Right lobe of liver (tissue), 6 donors: ENCODE measurements around the gene KPNA1. TPM values are rescaled to one million over a fixed set of nuclear protein-coding genes. Genes with fewer than 3 reads are reported as not detected.

Source experiments
- ATAC-seq, 4 donors: fragments of 200-7000 bp; cut with Tn5 transposase; one replicate each; pipeline ENCODE4 v1.9.1; 2020; ENCODE audit warnings: mild to moderate bottlenecking in 4 of 4, moderate library complexity in 4 of 4
- DNase-seq, 3 donors: peaks; one replicate each; pipeline ENCODE4 v3.0.0-alpha.2; 2020
- H3K27ac ChIP-seq, 3 donors: fragments of 200-600 bp; one replicate each; pipeline ENCODE4 v1.8.0; 2022
- H3K27me3 ChIP-seq, 2 donors: fragments of 200-600 bp; one replicate each; pipeline ENCODE4 v1.8.0; 2022
- H3K36me3 ChIP-seq, 4 donors: fragments of 200-600 bp; sonication (generic) in 1 of 4; one replicate each; pipeline versions ENCODE4 v1.5.1 to v1.8.0; 2017 to 2022; ENCODE audit warnings: control low read depth in 1 of 4
- H3K4me1 ChIP-seq, 4 donors: fragments of 200-600 bp; sonication (generic) in 1 of 4; one replicate each; pipeline versions ENCODE4 v1.5.1 to v1.8.0; 2017 to 2022; ENCODE audit warnings: control low read depth in 1 of 4
- H3K4me3 ChIP-seq, 3 donors: fragments of 200-600 bp; one replicate each; pipeline ENCODE4 v1.8.0; 2022
- H3K9me3 ChIP-seq, 4 donors: fragments of 200-600 bp; sonication (generic) in 1 of 4; one replicate each; pipeline versions ENCODE4 v1.5.1 to v1.8.0; 2017 to 2022; ENCODE audit warnings: control low read depth in 1 of 4
- CTCF ChIP-seq, 4 donors: fragments of 200-600 bp in 3 of 4; fragments of 450-650 bp in 1 of 4; IDR thresholded peaks; one replicate each; pipeline versions ENCODE4 v1.5.1 to v1.8.0; 2016 to 2022; ENCODE audit warnings: antibody characterized with exemption in 4 of 4, mild to moderate bottlenecking in 2 of 4
- POLR2A ChIP-seq: fragments of 450-650 bp; IDR thresholded peaks from one replicate; pipeline ENCODE4 v1.6.1; 2017; ENCODE audit warnings: antibody characterized with exemption, mild to moderate bottlenecking
- WGBS: methylation state at CpG from one replicate; pipeline ENCODE4 v1.1.6; 2018; ENCODE audit warnings: low coverage, low lambda C conversion rate; ENCODE audit not compliant: insufficient coverage; ENCODE audit errors: missing lambda C conversion rate; 5-methylcytosine and 5-hydroxymethylcytosine counted together
- intact Hi-C, 2 donors: fragments of 100-400 bp; cut with DNase I; formaldehyde crosslinking; loops; one replicate each; pipeline versions ENCODE4 v1.11.2 to v1.14.1; 2022
- total RNA-seq, 6 experiments: library from RNA; depleted of rRNA in 2 of 6; stranded (reverse); fragments of >200 nt in 2 of 6; fragmentation: NEBNext Ultra II Directional in 3 of 6; extraction: Animal tissue kit (Norgen Biotek cat#: 25700) in 3 of 6; gene quantifications; one replicate each; pipeline versions ENCODE4 v1.1.0 to v1.2.4, GENCODE V29; 2016 to 2023
- donor health status: DM: no; HTN: yes; CAD: no.
- donor health status: DM: no; HTN: no; CAD: no.
- donor health status: DM: no; HTN: no; CAD: no.
- donor health status: DM: no; HTN: yes; CAD: no.
- donor health status: DM: no; HTN: yes; CAD: no.

The KPNA1 gene
- total RNA-seq, 6 experiments from 2014 or later, result 33.7 to 61.3 (median 51.2) TPM

DNA sequence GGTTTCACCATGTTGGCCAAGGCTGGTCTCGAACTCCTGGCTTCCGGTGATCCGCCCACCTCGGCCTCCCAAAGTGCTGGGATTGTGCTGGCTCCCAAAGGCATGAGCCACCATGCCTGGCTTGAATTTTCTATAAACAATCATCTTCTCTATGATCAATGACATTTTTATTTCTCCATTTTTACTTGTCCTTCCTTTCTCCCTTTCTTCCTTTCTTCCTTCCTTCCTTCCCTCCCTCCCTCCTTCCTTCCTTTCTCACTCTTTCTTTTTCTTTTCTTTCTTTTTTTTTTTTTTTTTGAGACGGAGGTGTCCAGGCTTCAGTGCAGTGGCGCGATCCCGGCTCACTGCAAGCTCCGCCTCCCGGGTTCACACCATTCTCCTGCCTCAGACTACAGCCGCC lies 8.6 kb upstream of the KPNA1 start:
- H3K4me3 ChIP-seq, result no peak overlapping the region
- no peak for ATAC-seq
- intact Hi-C loops, result no loop called here
- no peaks in the 10 kb centered on the region for H3K27me3 ChIP-seq
- 100% methylated on average over 4 of the region's 11 CpGs for WGBS
- H3K36me3 ChIP-seq, result peaks cover 0 to 5% (median 0%) of the 10 kb centered on the region in 4 donors
- DNase-seq, result no peak
- no peak for TF ChIP-seq POLR2A
- TF ChIP-seq CTCF (IDR thresholded peaks at IDR 0.05), result no peak
- no peaks in the 10 kb centered on the region for H3K9me3 ChIP-seq
- no peak overlapping the region for H3K27ac ChIP-seq
- no peaks in the 10 kb centered on the region for H3K4me1 ChIP-seq

DNA sequence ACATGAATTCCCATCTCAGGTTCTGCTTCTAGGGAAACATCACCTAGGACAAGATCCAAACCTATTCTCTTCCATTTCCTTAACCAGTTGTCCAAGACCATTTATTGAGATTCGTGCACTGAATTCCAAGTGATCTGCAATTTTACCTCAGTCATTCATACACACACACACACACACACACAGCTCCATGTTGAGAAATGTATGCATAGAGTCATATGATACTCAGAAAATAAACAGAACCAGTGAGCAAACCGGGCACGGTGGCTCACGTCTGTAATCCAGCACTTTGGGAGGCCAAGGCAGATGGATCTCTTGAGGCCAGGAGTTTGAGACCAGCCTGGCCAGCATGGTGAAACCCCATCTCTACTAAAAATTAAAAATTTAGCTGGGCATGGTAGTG lies 6.1 kb upstream of the KPNA1 start:
- intact Hi-C loops, result no loop called here
- WGBS, result 55% methylated on average over 3 of the region's 4 CpGs
- no peak for TF ChIP-seq CTCF (IDR thresholded peaks at IDR 0.05)
- TF ChIP-seq POLR2A, result no peak
- no peak for ATAC-seq
- Histone ChIP-seq H3K4me1 (peaks cover 0 to 6% (median 2%) of the 10 kb centered on the region in 4 donors), H3K27ac (no peak overlapping the region), H3K4me3 (no peak overlapping the region), H3K36me3 (no peaks in the 10 kb centered on the region), H3K9me3 (no peaks in the 10 kb centered on the region), H3K27me3 (no peaks in the 10 kb centered on the region)
- DNase-seq, result no peak

GRCh38 chr3:122519693-122520092 lies 5.0 kb upstream of the KPNA1 start:
- Histone ChIP-seq H3K9me3 (no peaks in the 10 kb centered on the region), H3K36me3 (no peaks in the 10 kb centered on the region), H3K4me3 (no peak overlapping the region), H3K4me1 (peaks cover 0 to 15% (median 6%) of the 10 kb centered on the region in 4 donors), H3K27me3 (no peaks in the 10 kb centered on the region), H3K27ac (no peak overlapping the region)
- ATAC-seq (no peak), DNase-seq (no peak)
- intact Hi-C loops, result no loop called here
- TF ChIP-seq CTCF (IDR thresholded peaks at IDR 0.05) (no peak), POLR2A (no peak)

DNA sequence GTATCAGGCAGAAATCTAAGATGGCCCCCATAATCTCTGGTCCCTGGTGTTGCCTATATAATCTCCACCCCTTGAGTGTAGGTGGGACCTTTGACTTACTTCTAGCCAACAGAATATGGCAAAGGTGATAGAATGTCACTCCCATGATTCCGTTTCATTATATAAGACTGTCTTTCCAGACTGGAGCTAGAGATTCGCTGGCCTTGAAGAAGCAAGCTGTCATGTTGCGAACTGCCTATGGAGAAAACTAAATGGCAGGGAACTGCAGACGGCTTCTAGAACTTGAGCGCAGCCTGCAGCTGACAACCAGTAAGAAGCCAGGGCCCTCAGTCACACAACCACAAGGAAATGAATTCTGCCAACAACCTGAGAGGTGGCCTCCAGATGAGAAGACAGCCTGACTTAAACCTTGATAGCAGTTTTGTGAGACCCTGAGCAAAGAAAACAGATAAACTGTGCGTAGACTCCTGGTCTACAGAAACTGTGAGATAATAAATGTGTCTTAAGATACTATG lies 2.2 kb upstream of the KPNA1 start:
- peaks cover 0 to 32% (median 11%) of the 10 kb centered on the region in 4 donors for H3K4me1 ChIP-seq
- DNase-seq, result no peak
- intact Hi-C loops, result no loop called here
- TF ChIP-seq POLR2A (no peak), CTCF (IDR thresholded peaks at IDR 0.05) (no peak)
- H3K36me3 ChIP-seq, result no peaks in the 10 kb centered on the region
- WGBS, result 90% methylated on average over 6 of the region's 6 CpGs
- no peak overlapping the region for H3K27ac ChIP-seq
- no peaks in the 10 kb centered on the region for H3K9me3 ChIP-seq
- no peak for ATAC-seq
- no peak overlapping the region for H3K4me3 ChIP-seq
- H3K27me3 ChIP-seq, result no peaks in the 10 kb centered on the region

GRCh38 chr3:122515870-122516269 lies 1.1 kb upstream of the KPNA1 start:
- no peaks in the 10 kb centered on the region for H3K9me3 ChIP-seq
- intact Hi-C loops, result no loop called here
- peaks cover 0 to 42% (median 16%) of the 10 kb centered on the region in 4 donors for H3K4me1 ChIP-seq
- 32% methylated on average over 3 of the region's 3 CpGs for WGBS
- TF ChIP-seq CTCF (IDR thresholded peaks at IDR 0.05) (no peak), POLR2A (no peak)
- ATAC-seq (peak; percentile 33 to 52 (median 42)), DNase-seq (peak in 1 of 3 donors; percentile 71)
- no peaks in the 10 kb centered on the region for H3K27me3 ChIP-seq
- no peak overlapping the region for H3K4me3 ChIP-seq
- no peaks in the 10 kb centered on the region for H3K36me3 ChIP-seq
- peak overlapping the region in 1 of 3 donors; percentile 41 for H3K27ac ChIP-seq
